Retinal pigment epithelial cell (primary cell): ENCODE data around the gene PLAAT2.

Source experiments
- DNase-seq: peaks from one replicate; pipeline ENCODE4 v3.0.0-alpha.2; 2010; ENCODE audit warnings: low read depth
- H3K4me3 ChIP-seq: 2 replicates; pipeline ENCODE4 v1.5.1; 2011; ENCODE audit warnings: mild to moderate bottlenecking, low read length, control low read depth, moderate library complexity
- TF ChIP-seq, protein P1 (sequence below): conservative IDR thresholded peaks from 2 replicates; pipeline ENCODE4 v1.5.1; 2011; ENCODE audit warnings: low read depth, low read length, control low read depth, inconsistent platforms

The PLAAT2 gene

DNA sequence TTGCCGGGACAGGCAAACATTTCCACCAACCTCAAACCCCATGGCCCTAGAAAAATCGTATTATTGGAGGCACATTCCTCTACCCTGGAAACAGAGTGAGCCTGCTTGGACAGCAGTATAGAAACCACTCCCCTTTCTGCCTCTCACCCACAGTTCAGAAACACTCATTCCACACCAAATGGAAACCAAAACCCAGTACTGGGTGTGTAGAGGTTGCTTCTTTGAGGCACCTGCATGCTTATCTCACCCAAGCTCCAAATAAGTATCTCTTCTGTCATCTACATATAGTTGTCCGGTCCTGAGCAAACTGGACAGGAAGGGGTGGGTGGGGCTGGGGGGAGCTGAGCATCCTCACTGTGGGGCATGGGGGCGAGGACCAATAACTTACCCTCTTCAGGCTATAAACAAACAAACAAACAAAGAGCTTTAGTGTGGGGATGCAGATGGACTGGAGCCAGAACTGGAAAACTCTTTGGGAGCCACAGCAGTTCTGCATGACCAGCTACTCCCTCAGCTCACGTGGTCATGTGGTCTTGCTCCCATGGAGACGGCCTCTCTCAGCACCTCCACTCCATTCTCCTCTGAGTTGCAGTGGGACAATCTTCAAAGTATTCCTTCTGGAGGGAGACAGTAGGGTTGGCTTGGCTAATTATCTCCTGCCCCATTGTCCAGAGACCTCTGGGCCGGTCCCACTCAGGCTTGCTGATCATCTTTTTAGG lies 1.0 kb upstream of the PLAAT2 start:
- no peak for DNase-seq
- H3K4me3 ChIP-seq: no peak overlapping the region
- TF ChIP-seq, protein P1, sequence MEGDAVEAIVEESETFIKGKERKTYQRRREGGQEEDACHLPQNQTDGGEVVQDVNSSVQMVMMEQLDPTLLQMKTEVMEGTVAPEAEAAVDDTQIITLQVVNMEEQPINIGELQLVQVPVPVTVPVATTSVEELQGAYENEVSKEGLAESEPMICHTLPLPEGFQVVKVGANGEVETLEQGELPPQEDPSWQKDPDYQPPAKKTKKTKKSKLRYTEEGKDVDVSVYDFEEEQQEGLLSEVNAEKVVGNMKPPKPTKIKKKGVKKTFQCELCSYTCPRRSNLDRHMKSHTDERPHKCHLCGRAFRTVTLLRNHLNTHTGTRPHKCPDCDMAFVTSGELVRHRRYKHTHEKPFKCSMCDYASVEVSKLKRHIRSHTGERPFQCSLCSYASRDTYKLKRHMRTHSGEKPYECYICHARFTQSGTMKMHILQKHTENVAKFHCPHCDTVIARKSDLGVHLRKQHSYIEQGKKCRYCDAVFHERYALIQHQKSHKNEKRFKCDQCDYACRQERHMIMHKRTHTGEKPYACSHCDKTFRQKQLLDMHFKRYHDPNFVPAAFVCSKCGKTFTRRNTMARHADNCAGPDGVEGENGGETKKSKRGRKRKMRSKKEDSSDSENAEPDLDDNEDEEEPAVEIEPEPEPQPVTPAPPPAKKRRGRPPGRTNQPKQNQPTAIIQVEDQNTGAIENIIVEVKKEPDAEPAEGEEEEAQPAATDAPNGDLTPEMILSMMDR: no peak

DNA sequence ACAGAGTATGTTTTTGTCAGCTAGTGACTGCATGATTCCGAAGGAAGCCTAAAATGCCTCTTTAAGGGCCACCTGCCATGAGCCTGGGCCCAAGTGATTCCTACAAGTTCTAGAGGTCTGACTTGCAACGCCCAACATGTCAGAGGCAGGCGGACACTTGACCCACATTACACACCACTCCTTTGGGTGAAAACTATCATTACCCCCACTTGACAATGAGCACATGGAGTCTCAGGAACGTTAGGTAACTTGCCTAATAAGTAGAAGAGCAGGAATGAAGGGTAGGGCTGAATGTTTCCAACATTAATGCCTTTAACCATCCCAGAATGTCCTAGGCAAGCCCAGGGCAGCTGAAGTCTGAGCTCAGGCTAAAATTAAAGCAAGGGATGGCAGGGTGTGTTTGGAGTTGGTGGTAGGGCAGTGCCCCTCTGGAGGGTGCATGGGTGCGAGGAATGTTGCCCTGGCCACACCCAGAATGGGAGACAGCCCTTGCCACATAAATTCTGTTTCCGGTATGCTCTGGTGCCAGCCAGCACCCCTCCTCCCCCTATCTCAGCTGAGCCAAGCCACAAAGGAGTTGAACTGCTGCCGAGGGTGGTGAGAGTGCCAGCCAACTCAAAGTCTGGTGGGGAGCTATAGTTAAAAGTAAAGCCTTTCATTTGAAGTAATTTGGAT lies 2.5 kb downstream of the PLAAT2 start:
- no peak overlapping the region for H3K4me3 ChIP-seq
- TF ChIP-seq, protein P1: no peak
- no peak for DNase-seq

DNA sequence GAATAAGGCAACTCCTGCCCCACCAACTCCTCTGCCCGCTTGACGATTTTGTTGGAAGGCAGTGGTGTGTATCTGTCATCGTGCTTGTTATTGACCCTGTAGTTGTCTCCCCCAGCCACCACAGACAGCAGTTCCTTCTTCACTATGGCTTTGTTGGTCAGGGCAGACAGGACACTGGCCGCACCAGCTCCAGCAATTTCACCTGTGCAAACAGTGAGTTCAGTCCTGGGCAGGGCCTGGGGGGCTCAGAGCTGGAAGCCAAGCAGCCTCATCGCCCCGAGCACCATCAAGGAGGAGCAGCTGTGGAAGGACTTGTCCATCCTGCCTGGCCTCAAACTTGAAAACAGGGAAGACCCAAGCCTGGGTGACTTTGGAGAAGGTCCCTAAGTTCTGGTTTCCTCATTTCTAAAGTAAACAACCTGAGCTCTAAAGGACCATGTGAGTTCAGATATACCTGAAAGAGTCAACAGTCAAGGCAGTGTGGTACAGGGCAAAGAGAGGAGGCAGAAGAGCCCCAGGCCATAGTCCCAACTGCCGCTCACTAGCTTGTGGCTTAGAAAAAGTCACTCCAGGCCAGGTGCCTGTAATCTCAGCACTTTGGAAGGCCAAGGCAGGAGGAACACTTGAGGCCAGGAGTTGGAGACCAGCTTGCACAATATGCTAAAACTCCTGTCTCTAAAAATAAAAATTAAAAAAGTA lies 4.6 kb downstream of the PLAAT2 start:
- TF ChIP-seq, protein P1: no peak
- DNase-seq: no peak
- no peak overlapping the region for H3K4me3 ChIP-seq

DNA sequence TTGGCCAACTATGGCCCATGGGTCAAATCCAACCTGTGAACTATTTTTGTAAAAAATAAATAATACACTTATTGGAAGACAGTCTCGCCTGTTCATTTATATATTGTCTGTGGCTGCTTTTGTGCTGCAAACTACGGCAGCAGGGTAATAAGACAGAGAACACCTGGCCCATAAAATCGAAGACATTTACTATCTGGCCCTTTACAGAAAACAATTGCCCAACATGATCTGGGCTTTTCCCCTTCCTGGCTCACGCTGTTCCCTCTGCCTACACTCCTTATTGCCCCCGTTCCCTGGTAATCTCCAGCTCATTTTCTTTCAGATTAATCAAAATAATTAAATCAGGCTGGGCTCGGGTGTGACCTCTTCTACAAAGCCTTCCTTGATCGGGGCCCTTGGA lies 5.6 kb downstream of the PLAAT2 start:
- H3K4me3 ChIP-seq: no peak overlapping the region
- TF ChIP-seq, protein P1: no peak
- no peak for DNase-seq

DNA sequence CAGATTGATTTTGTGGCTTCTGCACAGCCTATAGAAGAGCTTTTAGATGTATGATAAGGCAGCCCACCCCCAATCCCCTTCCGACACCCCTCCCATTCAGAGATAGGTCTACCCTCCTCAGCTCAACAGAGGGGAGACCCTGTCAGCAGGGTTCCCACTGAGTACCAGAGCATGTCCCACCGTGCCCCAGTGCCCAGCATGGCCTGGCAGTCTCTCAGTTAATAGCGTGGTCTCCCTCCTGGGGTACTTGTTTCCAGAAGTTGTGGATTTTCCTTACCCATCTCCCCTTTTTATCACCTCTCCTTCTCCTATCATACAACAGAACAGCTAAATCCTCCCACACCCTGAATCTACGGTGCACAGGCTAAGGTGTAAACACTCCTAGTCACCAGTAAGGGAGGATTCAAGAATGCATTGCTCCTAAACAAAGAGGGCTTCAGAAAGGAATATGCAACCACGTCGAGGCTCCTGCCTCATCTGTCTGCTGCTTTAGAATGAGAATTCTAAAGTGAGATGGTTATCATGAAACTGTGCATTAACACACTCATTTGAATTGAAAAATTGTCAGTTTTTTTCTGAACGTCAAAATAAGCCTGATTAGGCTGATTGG lies 6.7 kb downstream of the PLAAT2 start:
- H3K4me3 ChIP-seq: no peak overlapping the region
- TF ChIP-seq, protein P1: no peak
- DNase-seq: no peak

DNA sequence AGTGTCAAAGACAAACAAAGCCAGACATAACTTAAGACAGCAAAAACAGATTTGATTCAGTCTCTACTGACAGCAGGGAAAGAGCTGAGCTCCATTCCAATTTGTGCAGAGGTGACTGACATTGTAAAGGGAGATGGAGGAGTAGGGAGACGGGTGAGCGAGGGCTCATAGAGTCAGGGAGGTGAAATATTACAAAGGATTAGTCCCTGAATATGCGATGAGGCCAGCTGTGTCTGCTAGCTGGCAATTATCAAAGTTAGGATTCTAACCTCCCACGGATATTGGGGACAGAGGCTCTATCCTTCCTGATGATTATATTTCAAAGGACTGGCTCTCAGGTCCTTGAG lies 8.3 kb downstream of the PLAAT2 start:
- H3K4me3 ChIP-seq: no peak overlapping the region
- TF ChIP-seq, protein P1: no peak
- no peak for DNase-seq

DNA sequence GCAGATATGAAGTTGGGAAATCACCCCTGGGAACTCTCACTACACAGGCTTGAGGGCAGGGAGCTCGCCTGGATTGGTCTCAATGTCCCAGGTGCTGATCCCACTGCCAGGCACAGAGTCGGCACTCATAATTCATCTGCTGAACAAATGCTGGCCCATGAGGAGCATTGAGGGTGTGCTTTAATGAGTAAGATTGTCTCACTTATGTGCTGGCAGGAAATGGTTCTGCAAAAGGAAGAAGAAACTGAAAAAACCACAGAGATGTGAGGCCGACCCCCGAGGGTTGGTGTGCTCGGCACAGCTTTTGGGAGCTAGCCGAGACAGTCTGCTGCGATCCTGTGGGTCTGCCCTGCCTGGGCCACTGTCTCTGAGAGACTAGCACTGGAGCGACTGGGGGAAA lies 9.4 kb downstream of the PLAAT2 start:
- TF ChIP-seq, protein P1: no peak
- H3K4me3 ChIP-seq: no peak overlapping the region
- DNase-seq: no peak
